Tibial nerve (tissue), 3 donors: ENCODE results near the gene TSEN54.

ENCODE experiments used
- EP300 ChIP-seq, 2 donors: sonication (generic); formaldehyde crosslinking; IDR thresholded peaks; one replicate each; pipeline ENCODE4 v1.6.1; 2017; ENCODE audit warnings: antibody characterized with exemption in 2 of 2, mild to moderate bottlenecking in 1 of 2
- POLR2A ChIP-seq, 2 donors: fragments of 450-650 bp; IDR thresholded peaks; one replicate each; pipeline ENCODE4 v1.6.1; 2017; ENCODE audit warnings: antibody characterized with exemption in 2 of 2, mild to moderate bottlenecking in 2 of 2, moderate library complexity in 2 of 2

DNA sequence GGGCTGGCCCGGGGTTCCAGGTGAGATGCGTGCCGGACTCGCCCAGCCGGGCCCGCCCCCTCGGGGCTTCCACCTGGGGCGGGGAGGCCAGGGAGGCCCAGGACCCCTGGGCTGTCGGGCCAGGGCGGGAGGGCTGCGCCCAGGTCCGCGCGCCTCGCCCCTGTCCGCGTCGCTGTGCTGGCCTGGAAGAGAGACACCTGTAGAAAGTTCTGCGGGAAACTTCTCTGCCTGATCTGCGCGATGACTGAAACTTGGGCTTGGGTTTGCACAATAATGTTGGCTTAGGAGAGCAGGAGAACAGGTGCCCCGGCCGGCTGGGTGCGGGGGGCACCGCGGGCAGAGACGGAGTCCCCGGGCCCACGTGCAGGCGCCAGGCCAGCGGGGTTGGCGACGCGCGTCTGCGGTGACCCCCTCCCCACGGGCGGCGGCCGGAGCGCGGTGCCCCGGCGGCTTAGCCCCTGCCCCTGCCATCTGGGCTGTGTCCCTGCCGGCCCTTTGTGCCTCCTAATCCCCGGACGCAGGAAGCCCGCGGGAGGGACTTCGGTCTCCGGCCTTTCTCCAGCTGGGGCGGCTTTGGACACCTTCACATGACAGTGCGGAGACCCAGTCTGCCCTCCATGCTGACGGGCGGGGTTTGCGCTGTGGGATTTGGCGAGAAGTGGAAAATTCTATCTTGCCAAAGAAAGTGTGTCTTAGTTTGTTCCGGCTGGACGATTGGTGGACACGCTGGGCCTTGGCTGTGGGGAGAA lies 9.7 kb downstream of the TSEN54 start:
- no peak for TF ChIP-seq POLR2A (IDR thresholded peaks at IDR 0.05)
- TF ChIP-seq EP300 (IDR thresholded peaks at IDR 0.05), result no peak
